ENCODE results near the gene MSH5. TPM values are rescaled to one million over a fixed set of nuclear protein-coding genes. Genes with fewer than 3 reads are reported as not detected.
A peak's percentile ranks its signal among the peaks of the same experiment; 100 is the strongest.

The MSH5 gene
- total and polyA plus RNA-seq, 2 of the 13 experiments (the other 11 are each of a cell fraction or from before 2014, with no cell fraction given), result 10.2 to 38.7 TPM

- TF ChIP-seq ZNF282 (IDR thresholded peaks at IDR 0.05; ENCODE audit: partially characterized antibody) (no peak), ZFP36L1 (CRISPR knock-in tag; IDR thresholded peaks at IDR 0.05) (no peak), DDIT3 (CRISPR knock-in tag; IDR thresholded peaks at IDR 0.05) (no peak), ZNF607 (CRISPR knock-in tag; IDR thresholded peaks at IDR 0.05; ENCODE audit: borderline replicate concordance) (no peak; the same call in none of the 2 replicates), GFI1 (CRISPR knock-in tag; IDR thresholded peaks at IDR 0.05; ENCODE audit: borderline replicate concordance) (no peak), ELF3 (CRISPR knock-in tag; IDR thresholded peaks at IDR 0.05) (peak; percentile 88), KLF13 (CRISPR knock-in tag; IDR thresholded peaks at IDR 0.05) (no peak), RARA (CRISPR knock-in tag; IDR thresholded peaks at IDR 0.05) (peak; percentile 68), MTF1 (CRISPR knock-in tag; IDR thresholded peaks at IDR 0.05) (no peak), ZKSCAN8 (CRISPR knock-in tag; IDR thresholded peaks at IDR 0.05; ENCODE audit: borderline replicate concordance) (no peak), TOPORS (CRISPR knock-in tag; IDR thresholded peaks at IDR 0.05) (0 out of 2 replicates have a peak, but pooled peaks have one; percentile 11), FOXC1 (CRISPR knock-in tag; IDR thresholded peaks at IDR 0.05; ENCODE audit: borderline replicate concordance) (peak; percentile 93), ETV5 (CRISPR knock-in tag; IDR thresholded peaks at IDR 0.05; ENCODE audit: borderline replicate concordance) (peak; percentile 94), PAF1 (CRISPR knock-in tag; IDR thresholded peaks at IDR 0.05) (no peak), SNRNP70 (IDR thresholded peaks at IDR 0.05; ENCODE audit: low read depth, low read length) (no peak), ATF7-NPFF (CRISPR knock-in tag; IDR thresholded peaks at IDR 0.05; ENCODE audit: low read depth) (peak; percentile 25; the same call in 1 of the 2 replicates), ZNF383 (CRISPR knock-in tag; IDR thresholded peaks at IDR 0.05; ENCODE audit: borderline replicate concordance) (no peak), ZIK1 (CRISPR knock-in tag; IDR thresholded peaks at IDR 0.05; ENCODE audit: borderline replicate concordance, low read depth) (no peak; the same call in none of the 2 replicates), PAX8 (CRISPR knock-in tag; IDR thresholded peaks at IDR 0.05; ENCODE audit: borderline replicate concordance) (no peak), JUN (CRISPR knock-in tag; IDR thresholded peaks at IDR 0.05) (peak; percentile 85), ZNF343 (CRISPR knock-in tag; IDR thresholded peaks at IDR 0.05) (peak; percentile 45; the same call in 1 of the 2 replicates), ZNF563 (CRISPR knock-in tag; IDR thresholded peaks at IDR 0.05) (peak; percentile 89; the same call in 1 of the 2 replicates)
- TF ChIP-seq, protein P1, sequence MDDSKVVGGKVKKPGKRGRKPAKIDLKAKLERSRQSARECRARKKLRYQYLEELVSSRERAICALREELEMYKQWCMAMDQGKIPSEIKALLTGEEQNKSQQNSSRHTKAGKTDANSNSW (CRISPR knock-in tag; IDR thresholded peaks at IDR 0.05; ENCODE audit: borderline replicate concordance), result no peak
- TF ChIP-seq, protein P2, sequence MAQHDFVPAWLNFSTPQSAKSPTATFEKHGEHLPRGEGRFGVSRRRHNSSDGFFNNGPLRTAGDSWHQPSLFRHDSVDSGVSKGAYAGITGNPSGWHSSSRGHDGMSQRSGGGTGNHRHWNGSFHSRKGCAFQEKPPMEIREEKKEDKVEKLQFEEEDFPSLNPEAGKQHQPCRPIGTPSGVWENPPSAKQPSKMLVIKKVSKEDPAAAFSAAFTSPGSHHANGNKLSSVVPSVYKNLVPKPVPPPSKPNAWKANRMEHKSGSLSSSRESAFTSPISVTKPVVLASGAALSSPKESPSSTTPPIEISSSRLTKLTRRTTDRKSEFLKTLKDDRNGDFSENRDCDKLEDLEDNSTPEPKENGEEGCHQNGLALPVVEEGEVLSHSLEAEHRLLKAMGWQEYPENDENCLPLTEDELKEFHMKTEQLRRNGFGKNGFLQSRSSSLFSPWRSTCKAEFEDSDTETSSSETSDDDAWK (CRISPR knock-in tag; IDR thresholded peaks at IDR 0.05), result no peak
- TF ChIP-seq, protein P3, sequence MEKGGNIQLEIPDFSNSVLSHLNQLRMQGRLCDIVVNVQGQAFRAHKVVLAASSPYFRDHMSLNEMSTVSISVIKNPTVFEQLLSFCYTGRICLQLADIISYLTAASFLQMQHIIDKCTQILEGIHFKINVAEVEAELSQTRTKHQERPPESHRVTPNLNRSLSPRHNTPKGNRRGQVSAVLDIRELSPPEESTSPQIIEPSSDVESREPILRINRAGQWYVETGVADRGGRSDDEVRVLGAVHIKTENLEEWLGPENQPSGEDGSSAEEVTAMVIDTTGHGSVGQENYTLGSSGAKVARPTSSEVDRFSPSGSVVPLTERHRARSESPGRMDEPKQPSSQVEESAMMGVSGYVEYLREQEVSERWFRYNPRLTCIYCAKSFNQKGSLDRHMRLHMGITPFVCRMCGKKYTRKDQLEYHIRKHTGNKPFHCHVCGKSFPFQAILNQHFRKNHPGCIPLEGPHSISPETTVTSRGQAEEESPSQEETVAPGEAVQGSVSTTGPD (CRISPR knock-in tag; IDR thresholded peaks at IDR 0.05), result no peak
- TF ChIP-seq, protein P4, sequence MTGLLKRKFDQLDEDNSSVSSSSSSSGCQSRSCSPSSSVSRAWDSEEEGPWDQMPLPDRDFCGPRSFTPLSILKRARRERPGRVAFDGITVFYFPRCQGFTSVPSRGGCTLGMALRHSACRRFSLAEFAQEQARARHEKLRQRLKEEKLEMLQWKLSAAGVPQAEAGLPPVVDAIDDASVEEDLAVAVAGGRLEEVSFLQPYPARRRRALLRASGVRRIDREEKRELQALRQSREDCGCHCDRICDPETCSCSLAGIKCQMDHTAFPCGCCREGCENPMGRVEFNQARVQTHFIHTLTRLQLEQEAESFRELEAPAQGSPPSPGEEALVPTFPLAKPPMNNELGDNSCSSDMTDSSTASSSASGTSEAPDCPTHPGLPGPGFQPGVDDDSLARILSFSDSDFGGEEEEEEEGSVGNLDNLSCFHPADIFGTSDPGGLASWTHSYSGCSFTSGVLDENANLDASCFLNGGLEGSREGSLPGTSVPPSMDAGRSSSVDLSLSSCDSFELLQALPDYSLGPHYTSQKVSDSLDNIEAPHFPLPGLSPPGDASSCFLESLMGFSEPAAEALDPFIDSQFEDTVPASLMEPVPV (CRISPR knock-in tag; IDR thresholded peaks at IDR 0.05), result peak; percentile 79; the same call in 1 of the 2 replicates
Observed at GRCh38 chr6:31736021-31736767, 3.6 kb upstream of the MSH5 start, which contains the start of gene CLIC1 (continued).

Data from HepG2 (cell line).